Measurements from ENCODE around the gene TBC1D12.
"Not testable (repeated sequence)": the region's sequence is repeated elsewhere in the genome, so short reads cannot be mapped to it uniquely, and the experiment has no call there.

Gene TBC1D12

DNA sequence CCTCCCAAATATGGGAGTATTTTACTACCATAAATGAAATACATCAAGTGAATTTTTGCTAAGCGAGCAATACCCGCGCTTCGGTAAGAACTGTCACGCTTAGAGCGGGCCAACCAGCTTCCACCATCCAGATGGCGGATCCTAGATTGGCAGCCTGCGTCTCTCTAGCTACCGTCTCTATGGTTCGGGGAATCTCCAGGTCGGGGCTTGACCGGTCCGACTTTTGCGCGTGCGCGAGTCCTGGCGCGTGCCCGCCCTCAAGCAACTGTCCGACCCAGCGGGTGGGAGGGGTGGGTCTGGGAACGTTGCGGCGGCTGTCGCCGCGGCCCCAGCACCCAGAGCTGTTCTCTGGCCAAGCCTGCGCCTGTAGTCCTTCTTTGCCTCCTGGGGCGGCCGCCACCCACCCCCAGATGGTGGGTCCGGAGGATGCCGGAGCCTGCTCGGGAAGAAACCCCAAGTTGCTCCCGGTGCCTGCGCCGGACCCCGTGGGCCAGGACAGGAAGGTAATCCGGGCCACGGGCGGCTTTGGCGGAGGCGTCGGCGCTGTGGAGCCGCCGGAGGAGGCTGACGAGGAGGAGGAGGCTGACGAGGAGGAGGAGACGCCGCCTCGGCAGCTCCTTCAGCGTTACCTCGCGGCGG lies at the start of gene TBC1D12:
TBC1D12 (plus strand) TSS at position 338 of the 639 bp plus-strand sequence; CDS start at position 411, 73 bp downstream.
- peak; percentile 84 for DNase-seq (ENCODE audit: low read depth)

DNA sequence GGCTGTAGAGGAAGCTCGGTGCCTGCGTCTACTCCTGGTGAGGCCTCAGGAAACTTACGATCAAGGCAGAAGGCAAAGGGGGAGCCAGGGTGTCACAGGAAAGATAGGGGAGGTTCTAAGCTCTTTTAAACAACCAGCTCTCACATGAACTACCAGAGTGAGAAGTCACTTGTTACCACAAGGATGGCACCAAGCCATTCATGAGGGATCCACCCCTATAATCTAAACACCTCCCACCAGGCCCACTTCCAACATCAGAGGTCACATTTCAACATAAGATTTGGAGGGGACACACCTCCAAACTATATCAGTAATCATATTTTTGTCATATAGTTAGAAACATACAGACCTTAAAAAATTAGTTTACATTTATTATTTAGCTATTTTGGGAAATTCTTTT lies 49.0 kb upstream of the TBC1D12 start:
- no peak for DNase-seq (ENCODE audit: low read depth)

DNA sequence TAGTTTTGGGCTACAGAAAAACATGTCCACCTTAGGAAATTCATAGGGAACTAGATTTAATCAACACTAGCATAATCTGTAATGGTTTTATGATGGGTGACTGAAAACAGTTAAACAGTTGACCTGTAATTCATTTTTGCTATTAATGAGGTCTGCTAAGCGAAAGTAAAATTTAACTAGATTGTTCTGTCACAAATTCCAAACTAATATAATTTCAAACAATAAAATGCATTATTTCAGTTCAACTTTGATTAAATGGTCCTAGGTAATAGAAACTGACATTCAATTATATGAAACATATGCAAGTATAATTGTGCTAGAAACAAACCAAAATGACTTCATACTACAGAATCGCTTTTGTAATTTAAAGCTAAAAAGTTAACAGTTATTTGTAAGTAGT lies 46.5 kb upstream of the TBC1D12 start:
- DNase-seq (ENCODE audit: low read depth), result no peak

DNA sequence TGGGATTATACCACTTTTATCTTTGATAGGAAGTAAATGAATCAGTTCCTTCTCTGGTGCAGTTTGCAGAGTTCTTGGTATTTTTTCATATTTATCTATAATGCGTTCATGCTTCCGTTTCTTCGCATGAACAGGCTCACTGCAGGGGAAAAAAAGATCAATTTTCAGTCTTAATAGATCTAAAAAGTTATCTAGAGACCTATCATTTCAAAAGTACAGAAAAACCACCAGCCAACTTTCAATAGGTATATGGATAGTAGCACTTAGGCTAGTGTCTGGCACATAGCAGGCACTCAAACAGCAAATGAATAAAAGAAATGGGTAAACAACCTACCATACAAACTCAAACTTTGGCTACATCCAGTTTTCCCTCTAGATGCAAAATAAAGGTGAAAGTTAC lies 45.1 kb upstream of the TBC1D12 start:
- no peak for DNase-seq (ENCODE audit: low read depth)

DNA sequence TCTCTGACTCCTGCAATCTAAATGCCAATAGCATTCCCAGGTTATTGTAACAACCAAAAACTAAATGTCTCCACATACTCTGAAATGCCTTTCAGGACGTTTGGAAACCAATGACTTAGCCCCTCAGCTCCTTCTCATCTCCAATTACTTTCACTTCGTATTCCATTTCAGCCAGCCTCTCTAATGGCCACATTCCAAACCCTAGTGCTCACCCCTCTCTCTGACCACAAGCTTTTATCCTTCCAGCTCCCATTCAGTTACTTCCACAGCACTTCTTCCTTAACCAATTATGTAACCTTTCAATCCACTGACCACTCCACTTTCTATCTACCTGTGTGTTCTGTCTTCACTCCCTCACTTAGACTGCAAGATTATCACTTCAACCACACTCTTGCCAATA lies 43.9 kb upstream of the TBC1D12 start:
- peak; percentile 66 for DNase-seq (ENCODE audit: low read depth)

DNA sequence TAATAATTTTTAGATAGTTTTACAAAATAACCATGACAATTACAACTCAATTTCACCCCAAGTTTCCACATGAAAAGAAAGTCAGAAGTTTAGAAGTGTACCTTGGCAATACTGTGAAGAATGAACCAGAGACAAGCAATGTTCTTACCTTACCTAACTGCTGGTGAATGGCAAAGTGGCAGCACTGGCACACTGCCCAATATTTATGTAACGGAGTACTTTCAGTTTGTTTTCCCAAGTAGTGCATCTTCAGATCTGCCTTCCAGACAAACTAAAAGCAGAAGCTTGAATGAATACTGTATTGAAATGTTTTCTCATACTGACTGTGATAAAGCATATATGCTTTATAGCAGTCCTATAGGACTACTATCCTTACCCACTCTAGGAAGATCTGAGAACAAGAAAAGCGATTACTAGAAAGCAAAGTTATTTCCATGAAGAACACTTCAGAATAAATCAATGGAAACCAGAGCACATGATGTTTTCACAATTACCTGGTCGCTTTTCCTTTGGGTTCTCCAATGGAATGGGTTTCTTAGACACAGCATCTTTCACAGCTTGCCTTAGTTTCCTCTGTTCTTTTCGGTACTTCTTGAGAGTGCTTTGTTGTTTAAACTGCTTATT lies 41.1 kb upstream of the TBC1D12 start:
- DNase-seq (ENCODE audit: low read depth), result no peak

DNA sequence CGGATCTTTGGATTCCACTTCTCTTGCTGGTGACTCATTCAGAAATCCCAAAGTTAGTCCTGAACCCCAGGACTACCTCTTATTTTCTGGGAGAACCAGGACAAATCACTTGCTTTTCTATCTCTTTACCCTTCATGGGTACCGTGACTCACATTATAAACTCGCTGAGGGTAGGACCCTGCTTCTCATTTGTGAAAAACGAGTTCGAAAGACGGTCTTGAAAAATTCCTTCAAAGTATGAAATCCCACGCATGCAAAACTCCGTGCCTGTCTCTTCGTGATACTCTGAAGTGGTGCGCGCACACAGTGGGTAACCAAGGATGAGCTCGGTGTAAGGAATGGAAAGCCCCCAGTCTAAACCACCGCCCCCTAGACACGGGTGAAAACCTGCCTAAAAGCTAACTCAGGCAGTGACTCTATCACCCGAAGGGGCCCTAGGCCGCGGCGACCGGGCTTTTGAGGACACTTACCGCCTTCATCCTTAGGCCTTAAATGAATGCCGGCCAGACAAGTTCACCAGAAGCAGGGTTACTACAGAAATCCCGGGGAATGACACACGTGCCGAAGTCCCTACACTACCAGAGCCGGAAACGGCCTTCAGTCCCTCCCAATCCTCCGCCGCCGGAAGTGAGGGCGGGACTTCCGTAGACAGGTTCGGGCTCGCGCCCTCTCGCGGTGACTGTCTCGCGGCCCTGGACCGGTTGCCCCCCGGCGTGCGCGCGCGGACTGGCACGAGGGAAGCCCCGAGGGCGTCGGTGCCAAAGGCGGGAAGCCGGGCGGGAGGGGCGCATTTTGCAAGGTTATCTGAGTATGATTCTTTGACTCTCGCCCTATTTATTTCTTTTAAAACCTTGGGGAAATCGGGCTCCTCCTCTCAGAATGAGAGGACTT lies 39.7 kb upstream of the TBC1D12 start, which contains the start of gene NOC3L:
NOC3L (minus strand) TSS at position 580 of the 891 bp plus-strand sequence; CDS start at position 479, 101 bp downstream.
- DNase-seq (ENCODE audit: low read depth), result peak; percentile 79

DNA sequence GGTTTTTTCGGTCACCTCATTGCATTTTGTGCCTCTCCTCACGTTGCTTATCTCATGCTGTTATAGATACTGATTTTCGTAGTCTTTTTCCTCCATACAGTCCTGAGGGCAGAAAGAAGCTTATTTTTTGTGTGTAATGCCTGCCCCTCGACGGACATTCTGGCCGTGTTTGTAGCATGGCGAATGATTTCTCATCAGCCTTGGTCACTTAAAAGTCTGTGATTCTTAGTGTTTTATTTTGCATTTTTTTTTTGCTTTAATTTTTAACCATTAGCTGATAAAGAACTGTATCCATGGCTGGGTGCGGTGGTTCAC lies 39.1 kb upstream of the TBC1D12 start:
- DNase-seq (ENCODE audit: low read depth), result no peak

DNA sequence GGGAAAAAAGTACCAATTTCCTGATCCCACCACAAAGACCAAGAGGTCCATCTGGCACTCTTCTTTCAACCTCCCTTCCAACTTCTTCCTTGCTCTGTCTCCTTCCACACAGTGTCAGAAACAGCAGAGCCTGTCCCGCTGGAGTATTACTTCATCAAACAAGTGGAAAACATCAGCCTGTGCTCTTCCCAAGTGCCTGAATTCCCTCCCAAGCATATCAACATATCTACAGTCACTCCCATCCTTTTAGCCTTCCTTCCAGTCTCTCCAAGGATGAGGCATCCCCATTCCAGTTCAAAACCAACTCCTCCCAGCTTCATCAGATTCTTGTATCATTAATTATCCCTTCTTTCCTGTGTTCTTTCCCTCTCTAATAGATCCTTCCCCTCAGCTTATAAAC lies 37.9 kb upstream of the TBC1D12 start:
- no peak for DNase-seq (ENCODE audit: low read depth)

DNA sequence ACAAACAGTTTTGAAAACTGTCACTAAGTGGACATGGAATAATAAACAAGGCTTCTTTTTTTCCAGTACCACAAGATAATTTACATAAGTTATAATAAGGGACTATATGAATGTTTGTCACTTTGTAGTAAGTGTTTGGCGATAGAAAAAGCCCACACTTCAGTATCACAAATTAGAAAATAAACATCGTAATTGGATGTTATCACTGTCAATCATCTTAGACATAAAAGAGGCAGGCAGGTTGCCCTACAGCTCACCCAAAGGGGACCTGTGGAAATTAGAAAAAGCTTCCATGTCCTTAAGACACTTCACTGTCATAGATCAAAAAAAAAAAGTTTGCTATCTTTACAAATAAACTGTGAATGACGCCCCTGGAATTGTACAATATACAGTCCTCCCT lies 36.0 kb upstream of the TBC1D12 start:
- DNase-seq (ENCODE audit: low read depth), result no peak

DNA sequence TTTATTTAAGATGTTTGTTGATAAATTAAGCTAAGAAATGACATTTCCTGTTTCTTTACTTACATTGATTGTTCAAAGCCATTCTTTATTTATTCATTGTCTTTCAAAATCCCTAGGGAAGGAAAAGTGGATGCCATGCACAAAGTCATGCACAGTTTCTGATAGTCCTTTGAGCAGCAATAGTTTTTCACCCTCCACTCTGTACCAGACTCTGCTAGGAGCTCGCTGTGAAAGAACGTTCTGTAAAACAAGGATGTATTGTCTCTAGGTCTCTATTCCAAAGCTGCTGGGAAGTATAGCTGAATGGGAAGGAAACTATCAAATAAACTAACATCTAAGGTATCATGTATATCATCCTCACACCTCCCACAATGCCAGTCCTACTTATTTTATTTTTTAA lies 31.8 kb upstream of the TBC1D12 start:
- DNase-seq (ENCODE audit: low read depth), result no peak

DNA sequence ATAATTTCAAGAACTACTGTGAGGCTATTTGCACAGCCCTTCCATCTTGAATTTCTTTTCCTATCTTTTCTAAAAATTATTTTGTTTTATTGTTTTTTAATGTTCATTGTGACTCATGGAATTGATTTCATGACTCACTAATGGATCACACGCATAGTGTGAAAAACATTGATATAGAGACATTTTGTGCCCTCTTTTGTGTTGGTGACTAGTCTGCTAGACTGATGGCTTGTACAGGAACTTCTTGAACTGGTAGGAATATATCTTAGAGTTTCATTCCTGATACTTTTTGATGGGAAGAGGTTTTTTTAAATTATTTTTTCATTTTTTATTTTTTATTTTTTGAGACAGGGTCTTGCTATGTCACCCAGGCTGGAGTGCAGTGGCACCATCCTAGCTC lies 27.0 kb upstream of the TBC1D12 start:
- no peak for DNase-seq (ENCODE audit: low read depth)

DNA sequence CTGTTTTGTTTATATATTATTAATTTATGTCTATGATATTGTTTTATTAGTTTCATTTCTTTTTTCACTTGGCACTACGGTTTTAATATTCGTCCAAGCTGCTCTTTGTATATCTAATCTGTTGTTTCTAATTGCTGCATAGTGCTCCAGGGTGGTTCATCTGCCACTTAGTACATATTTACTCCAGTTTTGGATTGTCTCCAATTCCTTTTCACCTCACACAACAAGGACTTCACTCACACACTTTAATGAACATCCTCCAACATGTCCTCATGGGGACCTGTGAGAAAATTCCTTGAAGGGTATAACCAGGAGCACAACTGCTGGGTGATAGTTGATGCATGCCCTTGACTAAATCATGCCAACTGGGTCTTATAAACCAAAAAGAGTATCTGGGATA lies 25.5 kb upstream of the TBC1D12 start:
- no peak for DNase-seq (ENCODE audit: low read depth)

DNA sequence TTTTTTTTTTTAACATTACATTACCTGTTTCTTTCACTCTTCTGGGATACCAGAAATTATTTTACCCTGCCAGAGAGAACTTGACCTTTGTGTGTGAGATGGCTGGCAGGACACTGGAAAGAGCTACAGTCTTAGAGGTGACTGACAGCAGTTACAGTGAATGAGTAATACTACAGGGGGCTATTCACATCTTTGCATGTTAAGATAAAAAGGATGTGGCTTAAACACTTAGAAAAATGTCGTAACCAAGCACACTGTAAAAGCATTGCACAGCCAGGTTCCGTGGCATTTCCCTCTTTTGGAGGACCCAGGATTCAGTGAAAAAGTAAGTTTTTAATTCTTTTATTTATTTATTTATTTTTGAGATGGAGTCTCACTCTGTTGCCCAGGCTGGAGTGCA lies 18.8 kb upstream of the TBC1D12 start:
- no peak for DNase-seq (ENCODE audit: low read depth)

DNA sequence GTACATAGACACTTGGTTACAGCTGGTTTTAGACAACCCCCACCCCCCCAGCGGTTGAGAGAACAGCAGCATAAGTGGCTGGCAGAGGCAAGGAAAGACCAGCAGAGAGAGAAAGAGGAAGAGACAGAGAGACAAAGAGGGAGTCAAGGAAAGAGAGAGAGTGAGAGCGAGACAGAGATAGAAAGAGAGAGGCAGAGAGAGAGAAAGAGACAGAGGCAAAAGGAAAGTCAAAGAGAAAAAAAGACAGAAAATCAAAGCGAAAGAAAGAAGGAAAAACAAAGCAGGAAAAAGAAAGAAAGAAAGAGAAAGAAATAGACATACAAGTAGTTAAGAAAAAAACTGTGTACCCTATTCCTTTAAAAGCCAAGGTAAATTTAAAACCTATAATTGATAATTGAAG lies 16.6 kb upstream of the TBC1D12 start:
- not testable (repeated sequence) for DNase-seq (ENCODE audit: low read depth)

DNA sequence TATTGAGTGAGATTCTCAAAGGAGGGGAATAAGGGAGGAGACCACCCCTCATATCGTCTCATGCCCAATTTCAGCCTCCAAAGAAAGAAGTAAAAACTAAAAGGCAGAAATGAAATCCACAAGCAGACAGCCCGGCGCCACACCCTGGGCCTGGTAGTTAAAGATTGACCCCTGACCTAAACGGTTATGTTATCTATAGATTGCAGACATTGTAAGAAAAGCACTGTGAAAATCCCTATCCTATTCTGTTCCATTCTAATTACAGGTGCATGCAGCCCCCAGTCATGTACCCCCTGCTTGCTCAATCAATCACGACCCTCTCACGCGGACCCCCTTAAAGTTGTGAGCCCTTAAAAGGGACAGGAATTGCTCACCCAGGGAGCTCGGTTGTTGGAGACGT lies 10.2 kb upstream of the TBC1D12 start:
- not testable (repeated sequence) for DNase-seq (ENCODE audit: low read depth)

DNA sequence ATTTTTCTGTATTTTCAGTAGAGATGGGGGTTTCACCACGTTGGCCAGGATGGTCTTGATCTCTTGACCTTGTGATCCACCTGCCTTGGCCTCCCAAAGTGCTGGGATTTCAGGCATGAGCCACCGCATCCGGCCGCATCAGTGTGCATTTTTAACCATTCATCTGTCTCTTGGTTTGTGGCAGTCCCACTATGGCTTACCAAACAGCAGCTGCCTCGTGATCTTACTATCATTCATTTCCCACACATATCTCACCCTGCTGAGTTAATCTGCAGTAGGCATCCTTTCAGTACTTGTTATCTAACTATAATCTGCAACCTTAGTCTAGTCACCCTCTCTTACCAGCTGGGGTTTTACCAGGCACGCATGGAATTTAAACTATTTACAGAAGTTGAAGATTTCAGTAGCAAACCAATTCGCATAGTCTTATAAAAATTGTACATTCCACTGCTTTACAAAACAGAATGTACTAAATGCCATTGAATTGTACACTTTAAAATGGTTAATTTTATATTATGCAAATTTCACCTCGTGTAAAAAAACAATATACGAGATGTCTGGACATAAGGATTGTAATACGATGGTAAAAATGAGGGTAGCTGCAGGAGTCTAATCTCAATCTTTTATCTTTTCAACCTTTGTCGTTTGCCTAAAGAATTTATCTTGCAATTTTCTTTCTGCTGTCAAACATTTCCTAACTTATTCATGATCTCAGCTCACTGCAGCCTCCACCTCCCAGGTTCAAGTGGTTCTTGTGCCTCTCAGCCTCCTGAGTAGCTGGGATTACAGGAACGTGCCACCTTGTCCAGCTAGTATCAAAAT lies 4.6 kb upstream of the TBC1D12 start:
- DNase-seq (ENCODE audit: low read depth), result peak; percentile 77

DNA sequence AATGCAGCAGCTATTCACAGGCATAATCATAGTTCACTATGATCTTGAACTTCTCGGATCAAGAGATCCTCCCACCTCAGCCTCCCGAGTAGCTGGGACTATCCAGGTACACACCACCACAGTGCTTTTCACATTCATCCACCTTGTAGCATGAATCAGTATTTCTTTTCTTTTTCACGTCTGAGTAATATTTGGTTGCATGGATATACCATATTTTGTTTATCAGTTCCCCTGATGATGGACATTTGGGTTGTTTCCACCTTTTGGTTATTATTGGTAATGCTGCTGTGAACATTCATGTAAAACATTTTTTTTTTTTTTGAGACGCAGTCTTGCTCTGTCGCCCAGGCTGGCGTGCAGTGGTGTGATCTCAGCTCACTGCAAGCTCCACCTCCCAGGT lies 3.6 kb upstream of the TBC1D12 start:
- no peak for DNase-seq (ENCODE audit: low read depth)

DNA sequence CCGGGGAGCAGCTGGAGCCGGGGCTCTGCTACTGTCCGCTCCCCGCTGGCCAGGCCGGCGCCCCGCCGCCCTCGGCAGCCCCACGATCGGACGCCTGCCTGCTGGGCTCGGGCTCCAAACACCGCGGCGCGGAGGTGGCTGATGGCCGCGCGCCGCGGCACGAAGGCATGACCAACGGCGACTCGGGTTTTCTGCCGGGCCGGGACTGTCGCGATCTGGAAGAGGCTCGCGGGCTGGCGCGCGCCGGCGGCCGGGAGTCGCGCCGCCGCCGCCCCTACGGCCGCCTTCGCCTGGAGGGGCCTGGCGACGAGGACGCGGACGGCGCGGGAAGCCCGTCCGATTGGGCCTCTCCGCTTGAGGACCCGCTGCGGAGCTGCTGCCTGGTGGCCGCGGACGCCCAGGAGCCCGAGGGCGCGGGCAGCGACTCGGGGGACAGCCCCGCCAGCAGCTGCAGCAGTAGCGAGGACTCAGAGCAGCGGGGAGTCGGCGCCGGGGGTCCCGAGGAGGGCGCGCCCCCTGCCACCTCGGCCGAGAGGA lies 570 bp downstream of the TBC1D12 start:
- DNase-seq (ENCODE audit: low read depth), result no peak

DNA sequence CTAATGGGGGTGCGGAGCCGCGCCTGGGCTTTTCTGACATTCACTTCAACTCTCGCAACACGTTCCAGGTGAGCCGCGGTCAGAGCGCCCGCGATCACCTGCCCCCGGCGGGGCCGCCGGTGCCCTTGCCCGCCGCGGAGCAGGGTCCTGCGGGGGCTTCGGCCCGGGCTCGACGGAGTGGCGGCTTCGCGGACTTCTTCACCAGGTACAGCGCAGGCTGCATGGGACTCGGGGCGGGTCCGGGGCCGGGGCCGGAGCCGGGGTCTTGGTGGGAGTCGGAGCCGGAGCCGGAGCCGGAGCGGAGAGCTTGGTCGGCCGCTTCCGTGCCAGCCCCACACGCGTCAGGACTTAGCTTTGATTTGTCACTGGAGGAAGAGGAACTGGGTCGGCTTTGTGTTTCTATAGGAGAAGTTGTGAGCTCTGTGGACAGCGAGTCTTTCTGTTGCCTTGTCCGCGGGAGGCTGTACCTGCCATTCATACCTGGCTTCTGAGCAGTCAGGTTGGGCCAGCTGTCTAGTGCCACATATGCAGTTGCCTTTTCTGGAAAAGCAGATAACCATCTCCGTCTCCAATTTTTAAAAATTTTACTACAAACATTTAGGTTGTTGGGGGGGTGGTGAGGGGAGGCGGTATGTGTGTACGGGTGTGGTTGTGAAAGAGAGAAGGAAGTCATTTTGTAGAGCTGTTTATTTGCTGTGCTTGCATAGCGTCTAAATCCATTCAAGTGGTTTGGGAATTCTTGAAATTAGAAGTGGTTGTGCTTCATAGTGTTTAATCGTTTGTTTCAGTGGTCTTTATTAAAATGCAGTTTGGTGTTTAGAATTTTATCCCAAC lies 1.3 kb downstream of the TBC1D12 start:
- DNase-seq (ENCODE audit: low read depth), result peak; percentile 31

DNA sequence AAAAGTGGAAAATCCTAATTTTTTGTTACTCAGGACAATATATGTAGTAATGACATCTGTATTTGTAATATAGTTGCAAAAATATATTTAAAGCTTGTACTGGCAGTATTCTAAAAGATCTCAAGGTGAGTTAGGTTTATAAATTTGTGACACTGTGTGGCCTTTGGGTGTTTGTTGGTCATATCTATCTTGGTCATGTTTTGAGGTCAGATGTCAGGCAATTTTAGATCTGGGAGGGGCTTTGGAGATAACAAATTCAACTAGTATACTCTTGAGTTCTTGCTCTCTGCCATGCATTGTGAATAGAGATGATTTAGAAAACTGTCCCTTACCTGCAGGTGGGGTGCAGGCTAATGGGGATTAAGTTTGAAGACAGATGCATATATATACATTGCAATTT lies 3.1 kb downstream of the TBC1D12 start:
- no peak for DNase-seq (ENCODE audit: low read depth)
